ENCODE measurements around the gene FGF3. TPM values are rescaled to one million over a fixed set of nuclear protein-coding genes. Genes with fewer than 3 reads are reported as not detected.

The FGF3 gene
- total RNA-seq, 2 experiments from 2014 or later: not detected

- no peaks in the 10 kb centered on the region for H3K9me3 Mint-ChIP-seq
- POLR2A ChIA-PET: no interaction called here
- H3K27ac Mint-ChIP-seq: no peak overlapping the region
- H3K36me3 Mint-ChIP-seq (ENCODE audit: low read depth): no peaks in the 10 kb centered on the region
- no peaks in the 10 kb centered on the region for H3K27me3 Mint-ChIP-seq
- CTCF ChIA-PET: interaction anchor here (0.7 kb wide), 1 partner anchor 117 kb away, joined by 3 read pairs; no protein-coding TSS in a partner anchor
- H3K4me1 Mint-ChIP-seq: no peaks in the 10 kb centered on the region
- H3K4me3 Mint-ChIP-seq: no peak overlapping the region
- peak; percentile 35 for DNase-seq
Measured at GRCh38 chr11:69801513-69802335, 17.5 kb downstream of the FGF3 start.

GRCh38 chr11:69800278-69800677 is 18.9 kb downstream of the FGF3 start:
- DNase-seq: no peak
- Mint-ChIP-seq H3K4me3 (no peak overlapping the region), H3K27me3 (no peaks in the 10 kb centered on the region), H3K36me3 (ENCODE audit: low read depth) (no peaks in the 10 kb centered on the region), H3K27ac (no peak overlapping the region), H3K9me3 (no peaks in the 10 kb centered on the region), H3K4me1 (no peaks in the 10 kb centered on the region)
- CTCF ChIA-PET: no interaction called here
- POLR2A ChIA-PET: interaction anchor here (0.6 kb wide), 1 partner anchor 301 kb away, joined by 4 read pairs; no protein-coding TSS in a partner anchor

GRCh38 chr11:69799582-69799981 is 19.6 kb downstream of the FGF3 start:
- no peaks in the 10 kb centered on the region for H3K27me3 Mint-ChIP-seq
- DNase-seq: peak; percentile 11
- no peaks in the 10 kb centered on the region for H3K9me3 Mint-ChIP-seq
- POLR2A ChIA-PET: interaction anchor here (0.6 kb wide), 1 partner anchor 302 kb away, joined by 4 read pairs; no protein-coding TSS in a partner anchor
- CTCF ChIA-PET: interaction anchor here (0.6 kb wide), 1 partner anchor 19 kb away, joined by 3 read pairs; no protein-coding TSS in a partner anchor
- no peak overlapping the region for H3K4me3 Mint-ChIP-seq
- H3K27ac Mint-ChIP-seq: no peak overlapping the region
- H3K4me1 Mint-ChIP-seq: no peaks in the 10 kb centered on the region
- no peaks in the 10 kb centered on the region for H3K36me3 Mint-ChIP-seq (ENCODE audit: low read depth)

GRCh38 chr11:69799097-69799496 is 20.1 kb downstream of the FGF3 start:
- Mint-ChIP-seq H3K36me3 (ENCODE audit: low read depth) (no peaks in the 10 kb centered on the region), H3K4me3 (no peak overlapping the region), H3K9me3 (no peaks in the 10 kb centered on the region), H3K27me3 (no peaks in the 10 kb centered on the region), H3K4me1 (no peaks in the 10 kb centered on the region), H3K27ac (no peak overlapping the region)
- ChIA-PET POLR2A (no interaction called here), CTCF (interaction anchor here (0.6 kb wide), 1 partner anchor 19 kb away, joined by 3 read pairs; no protein-coding TSS in a partner anchor)
- DNase-seq: no peak

GRCh38 chr11:69797737-69798528 is 21.3 kb downstream of the FGF3 start:
- DNase-seq: no peak
- H3K4me3 Mint-ChIP-seq: no peak overlapping the region
- POLR2A ChIA-PET: no interaction called here

GRCh38 chr11:69797156-69797555 is 22.1 kb downstream of the FGF3 start:
- Mint-ChIP-seq H3K4me1 (no peaks in the 10 kb centered on the region), H3K27me3 (no peaks in the 10 kb centered on the region), H3K27ac (no peak overlapping the region), H3K36me3 (ENCODE audit: low read depth) (no peaks in the 10 kb centered on the region), H3K4me3 (no peak overlapping the region), H3K9me3 (no peaks in the 10 kb centered on the region)
- ChIA-PET POLR2A (no interaction called here), CTCF (no interaction called here)
- DNase-seq: no peak

More at GRCh38 chr11:69797737-69798528, 21.3 kb downstream of the FGF3 start:
- Mint-ChIP-seq H3K27me3 (no peaks in the 10 kb centered on the region), H3K9me3 (no peaks in the 10 kb centered on the region), H3K4me1 (no peaks in the 10 kb centered on the region), H3K36me3 (ENCODE audit: low read depth) (no peaks in the 10 kb centered on the region), H3K27ac (no peak overlapping the region)
- CTCF ChIA-PET: no interaction called here

- no peaks in the 10 kb centered on the region for H3K9me3 Mint-ChIP-seq
- no peak for DNase-seq
- no peaks in the 10 kb centered on the region for H3K36me3 Mint-ChIP-seq (ENCODE audit: low read depth)
- POLR2A ChIA-PET: no interaction called here
- no peak overlapping the region for H3K27ac Mint-ChIP-seq
- no peak overlapping the region for H3K4me3 Mint-ChIP-seq
- no peaks in the 10 kb centered on the region for H3K4me1 Mint-ChIP-seq
- CTCF ChIA-PET: no interaction called here
- H3K27me3 Mint-ChIP-seq: no peaks in the 10 kb centered on the region
Measured at GRCh38 chr11:69796063-69796462, 23.2 kb downstream of the FGF3 start.

GRCh38 chr11:69791276-69792180 is 27.7 kb downstream of the FGF3 start:
- Mint-ChIP-seq H3K9me3 (no peaks in the 10 kb centered on the region), H3K27ac (no peak overlapping the region), H3K4me1 (no peaks in the 10 kb centered on the region), H3K36me3 (ENCODE audit: low read depth) (no peaks in the 10 kb centered on the region), H3K4me3 (no peak overlapping the region), H3K27me3 (no peaks in the 10 kb centered on the region)
- no peak for DNase-seq
- CTCF ChIA-PET: no interaction called here
- POLR2A ChIA-PET: no interaction called here

GRCh38 chr11:69788956-69789355 is 30.3 kb downstream of the FGF3 start:
- H3K36me3 Mint-ChIP-seq (ENCODE audit: low read depth): no peaks in the 10 kb centered on the region
- DNase-seq: no peak
- CTCF ChIA-PET: interaction anchor here (0.6 kb wide), 1 partner anchor 42 kb away, joined by 6 read pairs; no protein-coding TSS in a partner anchor
- POLR2A ChIA-PET: no interaction called here
- no peaks in the 10 kb centered on the region for H3K9me3 Mint-ChIP-seq
- no peaks in the 10 kb centered on the region for H3K27me3 Mint-ChIP-seq
- H3K4me1 Mint-ChIP-seq: no peaks in the 10 kb centered on the region
- H3K4me3 Mint-ChIP-seq: no peak overlapping the region
- no peak overlapping the region for H3K27ac Mint-ChIP-seq

GRCh38 chr11:69787906-69788305 is 31.3 kb downstream of the FGF3 start:
- Mint-ChIP-seq H3K9me3 (no peaks in the 10 kb centered on the region), H3K27ac (no peak overlapping the region), H3K36me3 (ENCODE audit: low read depth) (no peaks in the 10 kb centered on the region), H3K4me1 (no peaks in the 10 kb centered on the region), H3K4me3 (no peak overlapping the region), H3K27me3 (no peaks in the 10 kb centered on the region)
- DNase-seq: no peak
- POLR2A ChIA-PET: no interaction called here
- CTCF ChIA-PET: interaction anchor here (1.0 kb wide), 1 partner anchor 9 kb away, joined by 4 read pairs; no protein-coding TSS in a partner anchor

- CTCF ChIA-PET: interaction anchor here (1.0 kb wide), 1 partner anchor 9 kb away, joined by 4 read pairs; no protein-coding TSS in a partner anchor
- no peak for DNase-seq
- H3K4me3 Mint-ChIP-seq: no peak overlapping the region
- no peak overlapping the region for H3K27ac Mint-ChIP-seq
- H3K36me3 Mint-ChIP-seq (ENCODE audit: low read depth): no peaks in the 10 kb centered on the region
- H3K9me3 Mint-ChIP-seq: no peaks in the 10 kb centered on the region
- no peaks in the 10 kb centered on the region for H3K27me3 Mint-ChIP-seq
- no peaks in the 10 kb centered on the region for H3K4me1 Mint-ChIP-seq
- POLR2A ChIA-PET: no interaction called here
Measured at GRCh38 chr11:69787457-69787856, 31.8 kb downstream of the FGF3 start.

- Mint-ChIP-seq H3K36me3 (ENCODE audit: low read depth) (no peaks in the 10 kb centered on the region), H3K4me3 (no peak overlapping the region), H3K9me3 (no peaks in the 10 kb centered on the region), H3K27ac (no peak overlapping the region), H3K4me1 (no peaks in the 10 kb centered on the region), H3K27me3 (peaks cover 13% of the 10 kb centered on the region)
- ChIA-PET CTCF (no interaction called here), POLR2A (no interaction called here)
- no peak for DNase-seq
Measured at GRCh38 chr11:69781241-69781640, 38.0 kb downstream of the FGF3 start.
